NB4 (cell line): ENCODE results near the gene WARS2.

ENCODE experiments used
- CTCF ChIP-seq: IDR thresholded peaks from one replicate; pipeline ENCODE4 v1.5.1; 2012; ENCODE audit warnings: low read depth, low read length
- POLR2A ChIP-seq: IDR thresholded peaks from 2 replicates; pipeline ENCODE4 v1.6.1; 2011; ENCODE audit warnings: mild to moderate bottlenecking; ENCODE audit not compliant: insufficient read length; ENCODE audit errors: extremely low read depth

GRCh38 chr1:119068427-119068826 is 72.0 kb downstream of the WARS2 start:
- TF ChIP-seq CTCF (no peak), POLR2A (no peak)
